Ishikawa (cell line): ENCODE data around the gene MLLT1.

Experiments used
- CEBPB ChIP-seq: IDR thresholded peaks from 2 replicates; pipeline ENCODE4 v1.6.1; 2012
- CREB1 ChIP-seq: IDR thresholded peaks from 2 replicates; pipeline ENCODE4 v1.6.1; 2012; ENCODE audit warnings: low read depth
- EGR1 ChIP-seq: IDR thresholded peaks from 2 replicates; pipeline ENCODE4 v1.6.1; 2012
- EP300 ChIP-seq: IDR thresholded peaks from 2 replicates; pipeline ENCODE4 v1.6.1; 2012; ENCODE audit warnings: borderline replicate concordance
- FOXM1 ChIP-seq: IDR thresholded peaks from 2 replicates; pipeline ENCODE4 v1.6.1; 2012; ENCODE audit warnings: low read depth, borderline replicate concordance
- NFIC ChIP-seq: IDR thresholded peaks from 2 replicates; pipeline ENCODE4 v1.6.1; 2012
- RAD21 ChIP-seq: IDR thresholded peaks from 2 replicates; pipeline ENCODE4 v1.6.1; 2012; ENCODE audit warnings: low read depth
- TAF1 ChIP-seq: IDR thresholded peaks from 2 replicates; pipeline ENCODE4 v1.6.1; 2012; ENCODE audit warnings: low read depth, mild to moderate bottlenecking
- TCF12 ChIP-seq: IDR thresholded peaks from 2 replicates; pipeline ENCODE4 v1.6.1; 2012; ENCODE audit warnings: low read depth
- TEAD4 ChIP-seq: IDR thresholded peaks from 2 replicates; pipeline ENCODE4 v1.6.1; 2012
- YY1 ChIP-seq: IDR thresholded peaks from 2 replicates; pipeline ENCODE4 v1.6.1; 2012; ENCODE audit warnings: low read depth
- ZBTB7A ChIP-seq: IDR thresholded peaks from 2 replicates; pipeline ENCODE4 v1.6.1; 2012; ENCODE audit warnings: low read depth
- TF ChIP-seq, protein P1 (sequence below): IDR thresholded peaks from 2 replicates; pipeline ENCODE4 v1.6.1; 2012
- TF ChIP-seq, protein P2 (sequence below): IDR thresholded peaks from 2 replicates; pipeline ENCODE4 v1.6.1; 2012; ENCODE audit warnings: low read depth, mild to moderate bottlenecking
- TF ChIP-seq, protein P3 (sequence below): IDR thresholded peaks from 2 replicates; pipeline ENCODE4 v1.6.1; 2012

Gene MLLT1

DNA sequence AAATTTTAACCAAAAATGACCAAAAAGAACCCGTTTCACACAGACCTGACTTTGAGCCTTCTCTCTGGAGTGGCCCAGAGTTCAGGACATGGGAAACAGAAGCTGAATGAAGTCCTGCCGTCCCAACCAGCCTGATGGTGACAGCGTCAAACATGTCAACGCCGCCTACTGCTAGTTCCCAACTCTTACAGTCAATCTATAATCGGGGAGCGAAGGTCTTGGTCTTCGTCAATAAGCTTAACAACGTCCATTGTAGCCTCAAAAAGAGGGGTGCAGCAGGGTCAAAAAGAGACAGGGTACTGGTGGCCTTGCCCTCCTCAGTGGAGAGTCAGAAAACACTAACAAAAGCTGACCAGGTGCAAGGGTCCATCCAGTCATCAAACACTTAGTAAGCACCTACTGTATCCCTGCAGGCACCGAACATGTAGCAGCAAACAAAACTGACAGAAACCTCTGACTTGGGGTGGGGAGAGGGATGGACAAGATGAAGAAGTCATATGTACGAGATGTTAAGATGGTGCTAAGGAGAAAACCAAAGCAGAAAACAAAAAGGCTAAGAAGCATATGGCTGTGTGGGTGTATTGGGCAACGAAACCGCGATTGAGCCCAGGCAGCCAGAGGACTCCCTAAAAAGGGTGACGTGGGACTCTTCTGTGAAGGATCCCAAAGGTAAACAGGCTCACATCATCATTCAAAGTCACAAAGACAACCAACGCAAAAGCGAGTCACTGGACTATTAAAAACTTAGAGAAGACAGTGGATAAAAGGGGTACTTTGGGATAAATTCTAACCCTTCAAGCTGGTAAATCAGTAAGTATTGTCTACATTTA lies 12.0 kb downstream of the MLLT1 start:
- TF ChIP-seq, protein P1, sequence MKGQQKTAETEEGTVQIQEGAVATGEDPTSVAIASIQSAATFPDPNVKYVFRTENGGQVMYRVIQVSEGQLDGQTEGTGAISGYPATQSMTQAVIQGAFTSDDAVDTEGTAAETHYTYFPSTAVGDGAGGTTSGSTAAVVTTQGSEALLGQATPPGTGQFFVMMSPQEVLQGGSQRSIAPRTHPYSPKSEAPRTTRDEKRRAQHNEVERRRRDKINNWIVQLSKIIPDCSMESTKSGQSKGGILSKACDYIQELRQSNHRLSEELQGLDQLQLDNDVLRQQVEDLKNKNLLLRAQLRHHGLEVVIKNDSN: no peak
- TF ChIP-seq TAF1: no peak
- TF ChIP-seq CREB1: no peak
- TF ChIP-seq FOXM1: no peak
- no peak for TF ChIP-seq NFIC
- TF ChIP-seq, protein P2, sequence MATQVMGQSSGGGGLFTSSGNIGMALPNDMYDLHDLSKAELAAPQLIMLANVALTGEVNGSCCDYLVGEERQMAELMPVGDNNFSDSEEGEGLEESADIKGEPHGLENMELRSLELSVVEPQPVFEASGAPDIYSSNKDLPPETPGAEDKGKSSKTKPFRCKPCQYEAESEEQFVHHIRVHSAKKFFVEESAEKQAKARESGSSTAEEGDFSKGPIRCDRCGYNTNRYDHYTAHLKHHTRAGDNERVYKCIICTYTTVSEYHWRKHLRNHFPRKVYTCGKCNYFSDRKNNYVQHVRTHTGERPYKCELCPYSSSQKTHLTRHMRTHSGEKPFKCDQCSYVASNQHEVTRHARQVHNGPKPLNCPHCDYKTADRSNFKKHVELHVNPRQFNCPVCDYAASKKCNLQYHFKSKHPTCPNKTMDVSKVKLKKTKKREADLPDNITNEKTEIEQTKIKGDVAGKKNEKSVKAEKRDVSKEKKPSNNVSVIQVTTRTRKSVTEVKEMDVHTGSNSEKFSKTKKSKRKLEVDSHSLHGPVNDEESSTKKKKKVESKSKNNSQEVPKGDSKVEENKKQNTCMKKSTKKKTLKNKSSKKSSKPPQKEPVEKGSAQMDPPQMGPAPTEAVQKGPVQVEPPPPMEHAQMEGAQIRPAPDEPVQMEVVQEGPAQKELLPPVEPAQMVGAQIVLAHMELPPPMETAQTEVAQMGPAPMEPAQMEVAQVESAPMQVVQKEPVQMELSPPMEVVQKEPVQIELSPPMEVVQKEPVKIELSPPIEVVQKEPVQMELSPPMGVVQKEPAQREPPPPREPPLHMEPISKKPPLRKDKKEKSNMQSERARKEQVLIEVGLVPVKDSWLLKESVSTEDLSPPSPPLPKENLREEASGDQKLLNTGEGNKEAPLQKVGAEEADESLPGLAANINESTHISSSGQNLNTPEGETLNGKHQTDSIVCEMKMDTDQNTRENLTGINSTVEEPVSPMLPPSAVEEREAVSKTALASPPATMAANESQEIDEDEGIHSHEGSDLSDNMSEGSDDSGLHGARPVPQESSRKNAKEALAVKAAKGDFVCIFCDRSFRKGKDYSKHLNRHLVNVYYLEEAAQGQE: no peak
- no peak for TF ChIP-seq TEAD4

DNA sequence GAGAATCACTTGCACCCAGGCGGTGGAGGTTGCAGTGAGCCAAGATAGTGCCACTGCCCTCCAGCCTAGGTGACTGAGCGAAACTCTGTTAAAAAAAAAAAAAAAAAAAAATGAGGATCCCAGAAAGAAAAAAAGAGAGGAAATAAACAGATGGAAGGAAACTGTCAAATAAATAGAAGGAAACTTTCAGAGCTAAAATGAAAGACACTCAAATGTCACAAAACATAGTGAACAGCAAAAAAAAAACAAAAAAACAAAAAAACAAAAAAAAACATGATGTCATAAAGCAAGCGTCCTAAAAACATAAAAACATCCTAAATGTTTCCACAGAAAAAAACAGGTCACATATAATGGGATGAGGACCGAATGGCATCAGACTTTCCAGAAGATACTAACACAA lies 15.0 kb downstream of the MLLT1 start:
- TF ChIP-seq, protein P1: no peak
- TF ChIP-seq CREB1 (no peak), YY1 (no peak), TCF12 (no peak)
- TF ChIP-seq, protein P2: no peak

DNA sequence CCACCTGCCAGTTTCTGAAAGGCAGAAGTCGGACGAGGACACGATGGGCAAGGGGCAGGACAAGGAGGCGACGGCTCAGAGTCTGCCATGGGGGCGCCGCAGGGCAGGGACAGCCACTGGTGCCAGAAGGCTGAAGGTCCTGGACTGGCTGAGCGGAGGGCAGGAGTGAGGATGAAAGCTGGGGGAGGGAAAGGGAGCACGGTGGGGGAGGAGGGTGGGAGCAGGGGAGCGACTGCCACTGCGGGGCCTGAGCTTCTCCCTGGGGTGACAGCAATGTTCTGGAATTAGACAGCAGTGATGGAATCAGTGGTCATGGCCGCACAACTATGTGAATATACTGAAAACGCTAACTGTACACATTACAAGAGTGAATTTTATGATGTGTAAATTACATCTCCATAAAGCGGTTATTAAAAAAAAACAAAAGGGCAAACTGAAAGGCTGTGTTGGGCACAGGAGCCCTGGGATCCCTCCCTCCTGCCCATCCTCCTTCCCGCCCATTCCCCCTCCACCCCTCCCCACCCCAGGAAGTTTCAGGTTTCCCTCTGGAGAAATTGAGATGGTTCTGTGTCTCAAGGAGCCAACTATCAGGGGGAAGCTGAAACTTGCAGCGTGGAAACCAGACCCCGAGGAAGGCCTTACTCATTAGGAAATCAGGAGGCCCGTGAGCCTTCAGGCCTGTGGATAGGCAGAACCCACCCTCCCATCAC lies 15.9 kb downstream of the MLLT1 start:
- TF ChIP-seq TEAD4 (no peak), YY1 (no peak), EGR1 (no peak), FOXM1 (no peak), RAD21 (no peak), NFIC (no peak), ZBTB7A (no peak), CREB1 (no peak), CEBPB (no peak), TAF1 (no peak), EP300 (no peak), TCF12 (no peak)
- TF ChIP-seq, protein P3, sequence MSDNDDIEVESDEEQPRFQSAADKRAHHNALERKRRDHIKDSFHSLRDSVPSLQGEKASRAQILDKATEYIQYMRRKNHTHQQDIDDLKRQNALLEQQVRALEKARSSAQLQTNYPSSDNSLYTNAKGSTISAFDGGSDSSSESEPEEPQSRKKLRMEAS: no peak
- TF ChIP-seq, protein P1: no peak
- TF ChIP-seq, protein P2: no peak

DNA sequence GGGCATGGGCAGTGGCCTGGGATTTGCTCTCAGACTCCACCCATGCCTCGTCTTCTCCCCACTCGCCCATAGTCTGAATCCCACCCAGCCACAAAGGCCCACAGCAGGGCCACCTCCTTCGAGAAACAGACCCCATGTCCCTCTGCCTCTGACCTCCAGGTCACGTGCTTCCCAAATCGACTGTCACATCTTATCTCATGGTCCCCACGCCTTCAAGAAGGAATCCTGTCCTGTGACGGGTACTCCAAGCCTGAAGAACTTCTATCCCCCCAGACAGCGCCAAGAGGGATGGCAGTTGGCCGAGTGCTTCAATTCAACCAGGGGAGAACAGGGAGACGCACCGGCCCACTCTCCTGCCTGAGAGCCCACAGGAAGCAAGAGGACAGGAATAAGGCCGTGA lies 16.5 kb downstream of the MLLT1 start:
- TF ChIP-seq YY1 (no peak), RAD21 (no peak), NFIC (no peak)
- TF ChIP-seq, protein P1: no peak
